ENCODE measurements around the gene RNF43.

Gene RNF43

GRCh38 chr17:58379511-58379824, 37.9 kb downstream of the RNF43 start:
- H3K4me3 ChIP-seq (ENCODE audit: control insufficient read depth, low read depth, low read length) = no peak overlapping the region
- no peak for DNase-seq (ENCODE audit: low read depth)
- TF ChIP-seq CTCF (conservative IDR thresholded peaks at IDR 0.05; ENCODE audit: control insufficient read depth, insufficient read depth, low read depth, low read length) = no peak

GRCh38 chr17:58378733-58379510, 38.4 kb downstream of the RNF43 start:
- no peak for TF ChIP-seq CTCF (conservative IDR thresholded peaks at IDR 0.05; ENCODE audit: control insufficient read depth, insufficient read depth, low read depth, low read length)
- DNase-seq (ENCODE audit: low read depth) = no peak
- no peak overlapping the region for H3K4me3 ChIP-seq (ENCODE audit: control insufficient read depth, low read depth, low read length)

GRCh38 chr17:58377661-58378060, 39.7 kb downstream of the RNF43 start:
- TF ChIP-seq CTCF (conservative IDR thresholded peaks at IDR 0.05; ENCODE audit: control insufficient read depth, insufficient read depth, low read depth, low read length) = no peak
- no peak for DNase-seq (ENCODE audit: low read depth)
- H3K4me3 ChIP-seq (ENCODE audit: control insufficient read depth, low read depth, low read length) = no peak overlapping the region

- no peak overlapping the region for H3K4me3 ChIP-seq (ENCODE audit: control insufficient read depth, low read depth, low read length)
- no peak for TF ChIP-seq CTCF (conservative IDR thresholded peaks at IDR 0.05; ENCODE audit: control insufficient read depth, insufficient read depth, low read depth, low read length)
- DNase-seq (ENCODE audit: low read depth) = no peak
Measured at GRCh38 chr17:58377093-58377601, 40.2 kb downstream of the RNF43 start.

GRCh38 chr17:58376472-58377000, 40.8 kb downstream of the RNF43 start:
- no peak overlapping the region for H3K4me3 ChIP-seq (ENCODE audit: control insufficient read depth, low read depth, low read length)
- no peak for DNase-seq (ENCODE audit: low read depth)
- TF ChIP-seq CTCF (conservative IDR thresholded peaks at IDR 0.05; ENCODE audit: control insufficient read depth, insufficient read depth, low read depth, low read length) = no peak

GRCh38 chr17:58375811-58376210, 41.5 kb downstream of the RNF43 start:
- no peak for TF ChIP-seq CTCF (conservative IDR thresholded peaks at IDR 0.05; ENCODE audit: control insufficient read depth, insufficient read depth, low read depth, low read length)
- no peak overlapping the region for H3K4me3 ChIP-seq (ENCODE audit: control insufficient read depth, low read depth, low read length)
- DNase-seq (ENCODE audit: low read depth) = no peak
